Measurements from ENCODE around the gene CFAP141.

The CFAP141 gene

DNA sequence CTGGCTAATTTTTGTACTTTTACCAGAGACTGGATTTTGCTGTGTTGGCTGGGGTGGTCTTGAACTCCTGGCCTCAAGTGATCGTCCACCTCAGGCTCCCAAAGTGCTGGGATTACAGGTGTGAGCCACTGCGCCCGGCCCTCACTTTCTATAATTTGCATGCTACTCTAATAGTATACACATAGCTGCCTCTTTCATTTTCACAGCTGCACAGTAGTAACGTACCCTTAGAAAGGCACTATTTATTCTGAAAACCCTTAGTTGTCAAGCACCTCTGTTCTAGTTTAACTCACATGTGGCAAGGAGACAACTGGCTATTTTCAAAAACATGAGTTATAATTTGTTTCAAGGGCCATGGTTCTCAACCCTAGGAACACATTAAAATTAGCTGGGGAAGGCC lies 31.5 kb downstream of the CFAP141 start:
- in situ Hi-C loops (cut with HindIII; ENCODE audit: low sequenced_read_pairs): no loop called here

DNA sequence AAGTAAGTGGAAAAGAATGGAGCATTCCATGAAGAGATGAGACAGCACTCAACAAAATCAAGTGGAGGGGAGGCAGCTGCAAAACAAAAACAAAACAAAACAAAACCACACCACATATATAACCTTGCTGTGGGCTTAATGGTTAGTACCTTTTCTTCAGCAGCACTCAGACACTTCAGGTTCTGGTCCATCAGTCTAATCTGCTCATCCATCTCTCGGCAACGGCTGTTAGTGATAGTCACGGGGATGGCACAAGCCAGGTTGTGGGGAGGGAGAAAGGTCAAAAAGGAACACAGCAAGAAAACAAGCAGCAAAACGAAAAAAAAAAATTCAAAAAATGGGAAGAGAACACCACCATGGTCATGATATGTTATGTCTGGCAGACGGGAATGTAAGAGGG lies 34.3 kb downstream of the CFAP141 start:
- in situ Hi-C loops (cut with HindIII; ENCODE audit: low sequenced_read_pairs): no loop called here

DNA sequence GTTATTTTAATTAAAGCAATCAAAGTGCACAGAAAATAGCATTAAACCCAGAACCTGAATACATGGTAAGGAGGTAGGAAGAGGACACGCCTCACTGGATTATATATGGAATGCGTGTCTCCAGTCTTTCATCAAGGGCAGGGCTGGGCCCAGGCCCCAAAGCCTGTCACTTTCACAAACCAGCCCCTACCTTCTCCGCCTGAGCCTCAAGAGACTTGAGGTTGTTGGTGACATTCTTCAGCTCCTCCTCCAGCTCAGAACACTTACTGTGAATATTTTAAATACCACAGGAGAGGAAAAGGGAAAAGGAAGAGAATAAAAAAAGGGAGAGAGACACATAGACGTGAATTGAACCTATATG lies 34.9 kb downstream of the CFAP141 start:
- in situ Hi-C loops (cut with HindIII; ENCODE audit: low sequenced_read_pairs): no loop called here

DNA sequence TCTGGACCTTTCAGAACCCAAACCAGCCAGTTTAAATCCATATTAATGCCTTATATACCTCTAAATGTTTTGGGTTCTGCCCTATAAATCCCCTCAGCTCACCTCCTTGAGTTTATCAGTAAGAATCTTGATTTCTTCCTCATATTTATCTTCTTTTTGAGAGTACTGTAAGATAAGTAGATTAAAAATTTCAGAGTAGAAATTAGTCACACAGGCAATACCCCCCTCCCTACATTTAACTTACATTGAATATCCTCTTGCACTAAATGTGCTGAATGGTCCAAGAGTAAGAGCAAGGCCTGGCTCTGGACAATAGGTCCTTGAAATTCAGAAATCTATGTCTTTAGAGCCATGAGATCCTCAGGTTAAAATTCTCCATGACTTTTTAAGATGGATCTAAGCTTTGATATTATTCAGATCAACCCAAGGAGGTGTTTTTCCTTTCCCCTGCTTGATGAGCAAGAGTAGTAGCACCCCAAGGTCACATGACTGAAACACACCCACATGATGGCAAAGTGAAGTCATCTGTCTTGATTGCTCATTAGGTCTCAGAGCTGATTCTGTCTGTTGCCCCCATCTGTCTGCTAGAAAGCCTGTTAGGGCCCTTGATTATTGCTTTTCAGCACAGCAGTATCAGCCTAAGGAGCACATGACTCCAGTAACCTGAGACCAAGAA lies 35.4 kb downstream of the CFAP141 start:
- in situ Hi-C loops (cut with HindIII; ENCODE audit: low sequenced_read_pairs): no loop called here

DNA sequence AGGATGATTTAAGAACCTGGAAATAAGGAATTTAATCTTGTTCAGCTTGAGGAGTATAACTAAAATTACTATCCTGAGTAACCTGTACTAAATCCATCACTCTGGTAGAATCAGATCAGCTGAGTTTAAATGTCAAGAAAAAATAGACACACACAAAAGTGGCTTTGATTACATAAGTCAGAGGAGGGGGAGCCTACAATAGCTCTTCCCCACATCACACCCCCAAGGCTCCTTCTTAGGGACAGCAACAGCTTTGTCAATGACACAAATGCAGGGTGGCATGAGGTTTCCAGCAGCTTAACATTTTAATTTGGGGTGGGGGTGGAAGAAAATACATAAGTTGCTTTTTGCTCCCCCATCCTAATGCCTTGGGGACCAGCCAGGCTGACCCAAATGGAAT lies 38.7 kb downstream of the CFAP141 start:
- in situ Hi-C loops (cut with HindIII; ENCODE audit: low sequenced_read_pairs): no loop called here

DNA sequence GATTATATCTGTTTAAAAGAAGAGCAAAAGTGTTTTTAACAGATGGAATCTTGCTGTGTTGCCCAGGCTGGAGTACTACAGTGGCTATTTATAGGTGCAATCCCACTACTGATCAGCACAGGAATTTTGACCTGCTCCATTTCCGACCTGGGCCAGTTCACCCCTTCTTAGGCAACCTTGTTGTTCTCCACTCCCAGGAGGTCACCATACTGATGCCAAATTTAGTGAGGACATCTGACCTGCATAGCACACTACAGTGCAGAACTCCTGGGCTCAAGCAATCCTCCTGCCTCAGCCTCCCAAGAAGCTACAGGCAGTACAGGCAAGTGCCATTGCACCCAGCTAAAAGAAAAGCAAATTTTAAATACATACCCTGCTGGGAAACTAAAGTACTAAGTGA lies 39.9 kb downstream of the CFAP141 start:
- in situ Hi-C loops (cut with HindIII; ENCODE audit: low sequenced_read_pairs): no loop called here

DNA sequence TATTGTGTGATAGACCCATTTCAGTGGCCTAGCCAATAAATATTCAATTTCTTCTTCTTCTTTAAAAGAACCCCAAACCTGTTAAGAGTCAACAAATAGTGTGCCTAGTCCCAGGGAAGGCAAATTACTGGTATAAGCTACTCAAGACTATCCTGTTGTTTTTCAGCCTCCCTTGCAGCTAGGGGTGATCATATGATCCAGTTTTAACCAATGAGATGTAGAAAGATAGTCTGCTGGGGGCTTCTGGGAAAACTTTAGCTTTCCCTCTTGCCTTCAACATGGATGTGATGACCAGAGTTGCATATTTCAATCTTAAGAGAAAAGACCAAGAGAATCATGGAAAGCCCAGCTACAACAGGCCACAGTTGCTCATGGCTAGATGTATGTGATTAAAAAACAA lies 46.6 kb downstream of the CFAP141 start:
- in situ Hi-C loops (cut with HindIII; ENCODE audit: low sequenced_read_pairs): no loop called here

DNA sequence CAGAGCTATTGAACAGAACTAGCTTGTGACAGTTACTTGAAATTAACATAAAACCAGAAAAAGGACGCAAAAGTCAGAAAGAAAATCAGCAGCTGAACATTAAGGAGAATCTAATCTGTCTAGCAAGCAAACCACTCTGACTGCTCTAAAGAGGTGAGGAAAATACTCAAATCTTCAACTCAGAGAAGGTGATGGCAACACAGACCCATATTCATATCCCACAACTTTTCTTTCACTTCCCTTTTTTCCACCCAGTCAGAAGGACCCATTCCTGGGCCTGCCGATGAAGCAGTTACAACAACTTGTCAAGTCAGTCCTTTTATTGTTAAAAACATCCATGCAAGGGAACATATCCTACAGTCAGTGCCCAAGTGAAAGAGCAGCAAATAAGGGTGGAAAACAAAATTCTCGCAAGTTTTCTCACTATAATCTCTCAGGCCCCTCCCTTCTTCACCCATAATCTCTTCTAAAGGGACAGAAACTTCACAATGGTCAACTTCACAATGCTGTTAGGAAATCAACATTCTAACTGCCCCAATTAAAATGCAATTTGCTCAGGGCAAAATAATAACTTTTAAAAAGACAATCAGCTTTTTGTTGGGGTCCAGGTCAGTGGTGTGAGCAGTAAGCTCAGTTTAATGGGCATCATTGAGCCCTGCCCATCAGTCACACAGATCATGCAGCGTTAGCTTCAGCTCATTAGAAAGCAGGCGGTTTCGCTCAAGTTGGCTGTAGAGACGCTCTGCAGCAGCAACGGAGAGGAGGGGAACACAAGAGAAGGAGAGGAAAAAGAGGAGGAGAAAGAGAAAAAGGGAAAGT lies 47.6 kb downstream of the CFAP141 start:
- in situ Hi-C loops (cut with HindIII; ENCODE audit: low sequenced_read_pairs): no loop called here

DNA sequence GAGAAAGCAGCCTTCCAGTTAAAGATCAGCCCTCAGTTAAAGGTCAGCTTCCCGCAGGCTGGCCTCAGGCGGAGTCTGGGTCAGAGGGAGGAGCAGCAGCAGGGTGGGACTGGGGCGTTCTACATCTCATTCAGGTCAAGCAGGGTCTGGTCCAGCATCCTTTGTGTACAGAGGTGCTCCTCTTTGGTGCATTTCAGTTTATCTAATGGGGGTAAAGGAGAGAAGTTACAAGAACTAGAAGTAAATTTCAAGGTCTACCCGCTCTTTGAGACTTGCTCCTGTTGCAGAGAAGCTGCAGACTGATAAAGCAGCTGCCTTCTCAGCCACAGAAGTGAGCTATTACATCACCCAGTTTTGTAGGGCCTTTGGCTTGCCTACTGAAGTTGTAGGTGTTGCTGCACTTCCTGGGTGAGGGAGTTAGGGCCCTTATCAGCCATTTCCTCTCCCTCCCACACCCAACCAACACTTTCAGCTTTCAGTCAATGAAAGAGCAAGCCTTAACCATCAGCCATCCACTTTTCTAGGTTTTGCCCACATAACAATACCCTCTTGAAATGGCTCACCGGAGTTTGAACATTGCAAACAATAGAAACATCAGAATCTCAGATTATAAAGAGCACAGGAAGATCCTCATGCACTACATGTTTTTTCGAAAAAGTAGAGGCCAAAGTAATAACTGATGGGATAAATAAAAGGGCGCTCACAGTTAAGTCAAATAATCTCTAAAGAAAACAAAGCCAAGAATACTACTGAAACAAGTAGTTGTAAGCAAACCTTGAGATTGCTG lies 48.4 kb downstream of the CFAP141 start:
- in situ Hi-C loops (cut with HindIII; ENCODE audit: low sequenced_read_pairs): no loop called here

DNA sequence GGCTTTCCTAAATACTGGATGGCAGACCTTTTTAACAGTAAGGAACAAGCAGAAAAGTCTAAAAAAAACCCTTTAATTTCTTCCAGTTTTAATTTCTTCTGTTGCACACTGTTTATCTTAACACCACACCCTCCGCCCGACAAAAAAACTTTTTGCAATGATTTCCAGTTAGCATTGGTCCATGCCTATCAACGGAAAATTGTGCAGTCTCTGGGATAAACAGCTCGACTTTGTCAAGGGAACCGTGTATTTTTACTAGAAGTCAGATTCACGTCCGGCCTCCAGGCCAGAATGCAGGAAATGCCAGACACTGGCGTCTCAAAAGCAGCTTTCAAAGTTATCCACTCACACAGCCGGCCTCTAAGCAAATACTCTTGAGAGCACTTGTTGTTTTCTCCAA lies 50.9 kb downstream of the CFAP141 start:
- in situ Hi-C loops (cut with HindIII; ENCODE audit: low sequenced_read_pairs): no loop called here

DNA sequence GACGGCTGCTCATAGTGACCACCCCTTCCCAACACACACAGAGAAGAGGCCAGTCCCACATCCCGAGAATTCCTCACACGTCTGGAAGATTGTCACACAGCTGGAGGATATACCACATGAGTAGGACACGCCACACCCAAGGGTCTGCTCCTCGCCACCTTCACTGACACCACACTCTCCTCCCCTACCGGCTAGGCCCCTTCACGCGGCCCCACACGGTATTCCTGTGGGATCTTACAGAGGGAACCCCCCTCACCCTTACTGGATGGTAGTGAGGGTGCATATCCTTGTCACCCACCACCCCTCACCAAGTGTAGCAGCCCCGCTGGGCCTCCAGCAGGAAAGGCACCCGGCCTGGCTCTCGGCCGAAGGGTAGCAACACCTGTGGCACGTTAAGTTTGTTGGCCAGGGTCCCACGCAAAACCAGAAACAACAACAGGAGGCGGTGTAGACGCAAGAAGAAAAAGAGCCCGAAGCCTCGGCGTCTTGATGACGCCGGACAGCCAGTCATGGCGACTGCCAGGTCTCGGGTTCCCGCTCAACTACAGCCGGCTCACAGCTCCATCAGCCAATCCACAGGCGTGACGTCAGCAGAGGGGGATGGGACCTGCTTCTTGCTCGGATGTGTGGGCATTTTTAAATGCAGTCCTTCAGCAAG lies 51.5 kb downstream of the CFAP141 start, which contains the start of gene NUP210L:
Gene NUP210L (minus strand): TSS at position 540 of the 658 bp plus-strand sequence.
- in situ Hi-C loops (cut with HindIII; ENCODE audit: low sequenced_read_pairs): no loop called here

DNA sequence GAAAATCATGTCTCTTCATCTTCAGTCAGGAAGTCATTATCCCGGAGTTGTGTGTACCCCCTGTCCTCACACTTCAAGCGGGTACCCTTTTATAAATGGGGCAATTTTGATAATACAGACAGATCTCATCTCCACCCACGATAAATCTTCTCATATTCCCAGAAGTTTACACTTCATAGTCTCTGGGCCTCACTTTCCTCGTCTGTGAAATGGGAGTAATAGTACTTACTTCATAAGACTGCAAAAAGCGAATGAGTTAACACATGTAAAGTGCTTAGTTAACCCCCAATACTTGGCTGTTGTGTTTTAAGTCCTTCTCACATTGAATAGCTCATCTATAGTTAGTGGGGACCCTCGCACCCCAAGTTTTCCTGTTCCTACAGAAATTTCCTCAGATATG lies 52.1 kb downstream of the CFAP141 start:
- in situ Hi-C loops (cut with HindIII; ENCODE audit: low sequenced_read_pairs): no loop called here

DNA sequence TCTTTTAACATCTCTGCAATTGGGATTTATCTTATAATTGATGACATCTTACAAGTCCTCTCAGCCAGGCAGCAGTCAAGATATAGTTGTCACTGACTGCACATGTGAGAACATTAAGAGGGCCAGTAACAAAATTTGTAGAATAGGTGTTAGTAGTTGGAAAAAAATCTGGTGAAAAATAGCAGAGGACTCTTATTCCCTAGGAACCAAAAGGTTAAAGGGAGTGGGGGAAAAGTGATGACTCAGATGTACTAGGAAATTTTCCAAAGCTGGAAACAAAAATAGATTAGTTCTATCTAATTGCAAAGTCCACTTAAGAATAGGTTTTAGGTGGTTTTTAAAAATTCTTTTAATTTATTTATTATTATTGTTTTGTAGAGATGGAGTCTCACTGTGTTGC lies 54.8 kb downstream of the CFAP141 start:
- in situ Hi-C loops (cut with HindIII; ENCODE audit: low sequenced_read_pairs): no loop called here
